LNCAP (cell line): Measurements from ENCODE around the gene SLIT3.

Experiments
- CTCF ChIP-seq: fragments of 450-650 bp; IDR thresholded peaks from 2 replicates; pipeline ENCODE4 v1.5.1; 2017; ENCODE audit warnings: mild to moderate bottlenecking

The SLIT3 gene

GRCh38 chr5:169098331-169099121, 202.4 kb downstream of the SLIT3 start:
- TF ChIP-seq CTCF = no peak

GRCh38 chr5:169097374-169098326, 203.3 kb downstream of the SLIT3 start:
- no peak for TF ChIP-seq CTCF

- no peak for TF ChIP-seq CTCF
These were observed 205.0 kb downstream of the SLIT3 start for GRCh38 chr5:169095976-169096375.

GRCh38 chr5:169095410-169095960, 205.5 kb downstream of the SLIT3 start:
- TF ChIP-seq CTCF = no peak

GRCh38 chr5:169094586-169095409, 206.1 kb downstream of the SLIT3 start:
- no peak for TF ChIP-seq CTCF

GRCh38 chr5:169091396-169091980, 209.5 kb downstream of the SLIT3 start:
- TF ChIP-seq CTCF = no peak
